ENCODE measurements around the gene WRNIP1. TPM values are rescaled to one million over a fixed set of nuclear protein-coding genes. Genes with fewer than 3 reads are reported as not detected.
A peak's percentile ranks its signal among the peaks of the same experiment; 100 is the strongest.

WRNIP1 gene
- total and polyA plus RNA-seq, 2 of the 4 experiments (the other 2 are of a cell fraction) = 43.7 to 47.1 TPM

GRCh38 chr6:2798586-2799134, 33.5 kb downstream of the WRNIP1 start:
- Histone ChIP-seq H3K56ac (ENCODE audit: extremely low read depth, insufficient read depth, low read length) (no peak overlapping the region), H3K4me2 (ENCODE audit: low read depth, low read length) (no peak overlapping the region), H3K9me1 (ENCODE audit: insufficient read depth, low read length) (peaks cover 21% of the 10 kb centered on the region), H2AK5ac (ENCODE audit: low read depth, low read length) (no peak overlapping the region), H3K14ac (replicated peaks; ENCODE audit: low read depth, low read length) (no peak overlapping the region), H3K27ac (ENCODE audit: insufficient read depth, low read length) (no peak overlapping the region), H3K36me3 (ENCODE audit: control insufficient read depth, insufficient read depth, low read length) (no peaks in the 10 kb centered on the region), H2BK5ac (ENCODE audit: low read depth, low read length, poor library complexity, severe bottlenecking) (no peak overlapping the region), H4K91ac (ENCODE audit: insufficient read depth, low read depth, low read length) (no peak overlapping the region), H2BK120ac (ENCODE audit: low read depth, low read length) (no peak overlapping the region), H4K5ac (ENCODE audit: low read depth, low read length) (no peak overlapping the region; the same call in 1 of the 2 replicates), H3K23ac (ENCODE audit: low read depth, low read length) (no peak overlapping the region), H3K18ac (ENCODE audit: low read depth, low read length) (no peak overlapping the region), H3K9ac (ENCODE audit: low read depth, low read length) (no peak overlapping the region), H3K4ac (ENCODE audit: low read depth, low read length) (peak overlapping the region; percentile 43; the same call in 1 of the 2 replicates), H2AFZ (replicated peaks; ENCODE audit: low read length, poor library complexity) (no peak overlapping the region), H3K79me1 (ENCODE audit: low read depth in 1 of 2, low read length in 2 of 2) (peaks cover 3 to 40% of the 10 kb centered on the region in 2 experiments; a peak in 2 of 4 replicates), H2BK15ac (ENCODE audit: low read depth, low read length) (no peak overlapping the region), H3K4me3 (ENCODE audit: insufficient read depth, low read depth, low read length) (no peak overlapping the region), H3K27me3 (ENCODE audit: control insufficient read depth, insufficient read depth, low read length) (no peaks in the 10 kb centered on the region), H3K9me3 (ENCODE audit: control insufficient read depth, insufficient read depth, low read length) (no peaks in the 10 kb centered on the region), H3K4me1 (ENCODE audit: control insufficient read depth, insufficient read depth, low read length) (0 out of 2 replicates have a peak, but pooled peaks cover 3% of the 10 kb centered on the region), H4K20me1 (ENCODE audit: insufficient read depth, low read length) (no peaks in the 10 kb centered on the region), H2BK20ac (ENCODE audit: low read depth, low read length) (no peak overlapping the region), H4K8ac (ENCODE audit: low read depth in 2 of 2, low read length in 2 of 2) (no peak overlapping the region), H2AK9ac (replicated peaks; ENCODE audit: low read depth, low read length, poor library complexity) (no peak overlapping the region)
- TF ChIP-seq POLR2A (IDR thresholded peaks at IDR 0.05; ENCODE audit: low read depth, low read length) (no peak), MAFK (IDR thresholded peaks at IDR 0.05; ENCODE audit: low read depth, low read length) (no peak), RFX5 (IDR thresholded peaks at IDR 0.05; ENCODE audit: low read depth, low read length) (no peak), BHLHE40 (IDR thresholded peaks at IDR 0.05; ENCODE audit: low read depth, low read length) (no peak), NFE2L2 (IDR thresholded peaks at IDR 0.05; ENCODE audit: low read depth, low read length) (no peak)
- dilution Hi-C loops (cut with HindIII; ENCODE audit: low sequenced_read_pairs, unreplicated experiment) (no loop called here), in situ Hi-C loops (cut with MboI; ENCODE audit: low sequenced_read_pairs) (loop anchor here (10.0 kb wide), 1 partner anchor 136 kb away; no protein-coding TSS in a partner anchor), intact Hi-C loops (cut with micrococcal nuclease) (no loop called here)
- ChIA-PET CTCF (no interaction called here), POLR2A (ENCODE audit: unreplicated experiment) (no interaction called here)
- 67% methylated on average over 3 of the region's 11 CpGs; no CpG with 5 or more reads in 1 of the 2 experiments for WGBS, 2 experiments (ENCODE audit: extremely low coverage in 2 of 2, insufficient read length in 1 of 2)
- no peak for DNase-seq
- no TSS peak for BruUV-seq (replicated peaks)
- no peak for ATAC-seq (ENCODE audit: low read depth)

Measured in IMR-90 (cell line).